HG03565 (cell line): ENCODE measurements around the gene CA4.
"Not testable (repeated sequence)": the region's sequence is repeated elsewhere in the genome, so short reads cannot be mapped to it uniquely, and the experiment has no call there.

Experiments used
- ATAC-seq: cut with Tn5 transposase; IDR thresholded peaks from one replicate; pipeline ENCODE4 v1.9.1; 2021; ENCODE audit warnings: mild to moderate bottlenecking, moderate library complexity; ENCODE audit not compliant: unreplicated experiment

Gene CA4

GRCh38 chr17:60149691-60150582 is at the start of gene CA4:
Gene CA4 (plus strand): TSS chr17:60149973. CDS start chr17:60150035, 62 bp downstream.
- no peak for ATAC-seq

- not testable (repeated sequence) for ATAC-seq
These were observed 49.2 kb upstream of the CA4 start for GRCh38 chr17:60100577-60100976.

GRCh38 chr17:60102015-60102631 is 47.6 kb upstream of the CA4 start:
- not testable (repeated sequence) for ATAC-seq

- ATAC-seq = no peak
These were observed 47.1 kb upstream of the CA4 start for GRCh38 chr17:60102632-60103096.

DNA sequence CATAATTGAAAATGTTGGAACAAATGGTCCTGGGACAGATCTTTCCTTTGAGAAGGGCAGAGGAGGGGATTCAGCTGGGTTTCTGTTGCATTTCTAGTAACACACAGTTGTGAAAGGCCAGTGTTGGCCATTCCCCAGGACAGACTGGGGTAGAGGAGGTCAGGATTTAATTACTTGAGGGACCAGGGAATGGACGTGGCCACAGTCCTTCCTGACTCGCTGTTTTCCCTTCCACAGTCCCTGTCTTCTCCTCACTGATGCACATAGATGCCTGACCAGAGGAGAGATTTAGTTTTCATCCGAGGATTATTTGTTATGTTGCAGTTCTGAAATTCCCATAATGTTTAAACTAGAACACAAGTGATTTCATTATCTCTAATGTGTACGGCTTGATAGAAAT is 45.8 kb upstream of the CA4 start:
- no peak for ATAC-seq

GRCh38 chr17:60106340-60107059 is 43.3 kb upstream of the CA4 start:
- ATAC-seq = no peak

DNA sequence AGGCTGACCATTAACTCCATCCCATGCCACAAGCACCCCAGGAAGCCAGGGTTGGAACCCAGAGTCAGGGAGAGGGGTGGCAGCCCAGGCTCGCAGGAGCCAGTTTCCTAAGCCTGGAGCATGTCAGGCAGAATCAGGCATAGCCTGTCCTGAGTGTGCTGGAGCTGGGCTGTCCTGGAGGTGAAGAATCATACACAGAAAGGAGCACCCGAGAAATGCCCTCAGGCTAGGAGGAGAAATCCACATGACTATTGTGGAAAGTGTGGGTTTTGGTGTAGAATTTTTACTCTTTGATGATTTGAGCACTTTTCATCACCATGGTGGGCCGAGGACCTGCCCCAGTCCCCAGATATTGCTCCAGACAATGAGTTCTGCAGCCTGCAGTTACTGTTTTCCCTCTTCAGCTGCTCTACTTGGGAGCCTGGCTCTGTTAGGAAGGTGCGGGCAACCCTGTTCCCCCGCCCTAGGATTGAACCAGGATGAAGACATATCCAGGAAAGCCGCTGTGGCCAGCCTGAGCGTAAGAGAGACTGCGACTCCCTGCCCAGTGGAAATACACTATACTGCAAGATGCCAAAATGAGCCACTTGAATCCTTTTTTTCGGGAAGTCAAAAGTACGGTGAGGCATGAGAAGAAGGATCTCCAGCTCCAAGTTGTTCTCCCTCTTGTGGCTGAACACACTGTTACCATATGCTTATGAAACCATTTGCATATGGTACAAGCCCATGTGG is 42.1 kb upstream of the CA4 start:
- ATAC-seq = no peak

DNA sequence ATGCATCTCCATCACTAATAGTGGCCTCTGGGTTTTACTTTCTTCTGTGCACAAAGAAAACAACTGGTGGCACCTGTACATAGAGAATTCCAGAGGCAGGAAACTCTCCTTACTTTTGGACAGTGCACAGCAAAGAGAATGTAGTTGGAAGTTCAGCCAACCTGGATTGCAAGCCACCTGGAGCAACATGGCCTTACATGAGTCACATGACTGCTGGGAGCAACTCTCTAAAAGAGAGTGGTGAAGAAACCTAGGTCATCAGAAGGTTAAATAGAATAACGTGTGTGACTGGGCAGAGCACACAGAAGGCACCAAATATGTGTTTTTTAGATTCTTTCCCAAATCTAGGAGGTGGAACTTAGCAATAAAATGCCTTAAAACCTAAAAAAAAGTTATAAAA is 41.5 kb upstream of the CA4 start:
- ATAC-seq = not testable (repeated sequence)

DNA sequence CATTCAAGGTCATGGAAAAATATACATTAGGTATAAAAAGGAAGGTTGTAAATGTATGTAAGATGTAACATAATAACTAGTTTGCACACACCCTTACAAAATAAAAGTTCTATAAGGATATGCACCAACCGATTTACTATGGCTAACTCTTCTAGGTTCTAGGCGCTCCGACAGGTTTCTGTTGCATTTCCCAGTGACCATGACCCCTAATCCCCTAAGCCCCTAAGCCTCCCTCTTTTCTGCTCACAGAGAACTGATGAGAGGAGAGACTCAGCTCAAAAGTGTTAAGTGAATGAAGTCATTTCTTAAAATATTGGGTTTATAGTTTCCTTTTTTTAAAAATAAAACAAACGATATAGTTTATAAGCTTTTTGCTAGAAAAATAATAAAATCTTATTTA is 41.1 kb upstream of the CA4 start:
- ATAC-seq = no peak

- no peak for ATAC-seq
These were observed 40.6 kb upstream of the CA4 start for GRCh38 chr17:60109161-60109560.

DNA sequence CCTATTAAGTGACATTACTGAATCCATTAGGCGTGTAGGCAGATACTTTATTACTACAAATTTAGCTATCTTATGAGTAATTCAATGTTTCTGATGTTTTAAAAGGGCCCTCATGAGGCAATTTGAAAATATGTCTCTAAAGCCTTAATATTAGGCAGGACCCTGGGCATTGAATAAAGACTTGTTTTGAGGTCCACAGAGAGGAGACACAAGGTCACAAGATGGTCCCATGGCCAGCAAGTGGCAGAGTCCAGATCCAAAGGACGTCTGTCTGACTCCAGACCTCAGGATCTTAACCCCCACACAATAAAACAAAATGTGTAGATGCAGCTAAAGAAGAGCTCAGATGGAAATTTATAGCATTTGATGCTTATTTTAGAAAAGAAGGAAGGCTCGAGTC is 39.2 kb upstream of the CA4 start:
- no peak for ATAC-seq

- not testable (repeated sequence) for ATAC-seq
These were observed 38.1 kb upstream of the CA4 start for GRCh38 chr17:60111661-60112060.

GRCh38 chr17:60115364-60115763 is 34.4 kb upstream of the CA4 start:
- ATAC-seq = not testable (repeated sequence)

GRCh38 chr17:60116196-60116595 is 33.6 kb upstream of the CA4 start:
- not testable (repeated sequence) for ATAC-seq

GRCh38 chr17:60119162-60119561 is 30.6 kb upstream of the CA4 start:
- not testable (repeated sequence) for ATAC-seq

DNA sequence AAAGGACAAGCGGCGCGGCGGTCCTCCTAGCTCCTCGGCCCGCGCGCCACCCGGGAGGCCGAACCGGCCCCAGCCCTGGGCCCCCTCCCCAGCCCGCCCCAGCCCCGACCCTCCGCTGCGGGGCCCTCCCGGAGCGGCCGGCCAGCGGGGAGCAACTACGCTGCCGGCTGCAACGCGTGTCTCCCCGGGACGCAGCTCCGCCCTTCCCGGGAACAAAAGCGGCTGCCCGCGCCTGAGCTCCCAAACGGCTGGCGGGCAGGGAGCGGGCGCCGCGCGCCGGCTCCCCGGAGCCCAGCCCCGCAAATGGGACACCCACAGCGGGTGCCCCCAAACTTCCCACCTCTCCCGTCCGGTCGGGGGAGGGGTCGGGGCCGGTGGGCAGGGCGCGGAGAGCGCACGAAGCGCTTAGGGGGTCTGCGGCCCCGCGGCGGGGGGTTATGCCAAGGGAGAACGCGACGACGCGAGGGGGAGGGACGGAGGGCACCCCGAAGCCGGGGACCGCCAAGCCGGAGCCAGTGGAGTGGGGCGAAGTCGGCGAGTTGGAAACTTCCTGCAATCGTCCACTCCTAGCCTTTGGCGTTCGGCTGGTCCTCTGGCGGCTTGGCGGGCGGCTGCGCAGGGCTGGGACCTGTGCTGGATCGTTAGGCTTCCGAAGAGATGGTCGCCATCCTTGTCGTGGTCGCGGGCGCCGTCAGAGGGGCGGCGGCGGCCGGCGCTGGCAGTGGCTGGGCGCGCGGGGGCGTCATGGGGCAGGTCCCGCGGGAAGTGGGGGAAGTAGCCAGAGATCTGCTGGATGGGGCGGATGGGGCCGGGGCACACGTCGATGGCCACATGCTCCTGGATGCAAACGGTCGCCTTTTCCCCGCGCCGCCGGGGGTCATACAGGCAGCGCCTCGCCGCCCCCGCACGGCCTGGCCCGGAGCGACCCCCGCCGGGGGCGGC is 29.7 kb upstream of the CA4 start:
- not testable (repeated sequence) for ATAC-seq

- ATAC-seq = no peak
These were observed 22.4 kb upstream of the CA4 start for GRCh38 chr17:60127068-60128064.

DNA sequence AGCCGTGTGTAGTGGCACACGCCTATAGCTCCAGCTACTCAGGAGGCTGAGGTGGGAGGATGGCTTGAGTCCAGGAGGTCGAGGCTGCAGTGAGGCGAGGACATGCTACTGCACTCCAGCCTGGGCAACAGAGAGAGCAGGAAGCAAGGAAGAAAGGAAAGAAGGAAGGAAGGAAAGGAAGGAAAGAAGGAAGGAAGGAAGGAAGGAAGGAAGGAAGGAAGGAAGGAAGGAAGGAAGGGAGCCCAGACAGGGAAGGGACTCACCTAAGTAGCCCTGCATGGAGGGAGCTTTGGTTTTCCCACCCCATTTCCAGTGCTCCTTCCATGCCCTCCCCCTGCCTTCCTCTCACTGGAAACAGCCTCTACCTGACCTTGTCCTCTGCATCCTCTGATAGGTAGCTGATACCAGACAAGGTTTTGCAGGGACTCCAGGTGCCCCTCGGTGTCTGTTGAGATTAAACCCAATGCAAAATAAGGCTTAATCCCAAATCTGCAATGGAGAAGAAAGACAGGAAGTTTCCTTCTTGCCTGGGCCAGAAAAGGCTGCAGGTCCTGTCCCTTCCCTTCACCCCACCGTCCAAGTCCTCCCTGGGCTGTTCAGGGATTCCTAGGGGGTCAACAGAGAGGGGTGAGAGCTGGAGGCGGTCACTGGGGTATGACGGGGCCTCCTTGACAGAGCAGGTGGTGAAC is 21.5 kb upstream of the CA4 start:
- no peak for ATAC-seq
